GM12878 (cell line): ENCODE data around the gene ABCC11. TPM values are rescaled to one million over a fixed set of nuclear protein-coding genes. Genes with fewer than 3 reads are reported as not detected.

ENCODE experiments used
- ATAC-seq: fragments of 200-7000 bp; cut with Tn5 transposase; 3 replicates; pipeline ENCODE4 v1.9.1; 2020; ENCODE audit warnings: mild to moderate bottlenecking, moderate library complexity
- BruUV-seq: library from RNA; stranded (reverse); fragments of 400-500 nt; replicated peaks from 2 replicates; lab custom pipeline; 2021; lab: Mats Ljungman, UMichigan
- CTCF ChIA-PET: fragments of 300-600 bp; sonication (Branson Sonifier 250); formaldehyde crosslinking; extraction: SDS; loops from one replicate; lab custom pipeline; 2021; ENCODE audit warnings: inconsistent platforms; lab: Yijun Ruan, JAX
- POLR2A ChIA-PET: fragments of 350-600 bp; formaldehyde crosslinking; extraction: SDS; loops from one replicate; lab custom pipeline; 2021; ENCODE audit warnings: inconsistent platforms; lab: Charles Lee
- RAD21 ChIA-PET: fragments of 300-600 bp; sonication (Branson Sonifier 250); formaldehyde crosslinking; loops from one replicate; lab custom pipeline; 2023; ENCODE audit warnings: antibody characterized with exemption; ENCODE audit not compliant: unreplicated experiment; lab: Charles Lee
- SMC1A ChIA-PET: fragments of 300-600 bp; sonication (Branson Sonifier 250); formaldehyde crosslinking; loops from one replicate; lab custom pipeline; 2023; ENCODE audit not compliant: unreplicated experiment, uncharacterized antibody; lab: Charles Lee
- DNase-seq: peaks from one replicate; pipeline ENCODE4 v3.0.0-alpha.2; 2011; ENCODE audit warnings: low read depth, low spot score
- FAIRE-seq: peaks from 3 replicates; lab custom pipeline; 2011; peaks lifted over from hg19 to GRCh38; lab: Jason Lieb, UNC
- H2AFZ ChIP-seq: 2 replicates; pipeline ENCODE4 v1.6.0; 2011; ENCODE audit warnings: low read depth, low read length, control low read depth; ENCODE audit not compliant: control insufficient read depth
- H3K27ac ChIP-seq: 2 replicates; pipeline ENCODE4 v1.5.1; 2011; ENCODE audit warnings: control low read depth; ENCODE audit not compliant: control insufficient read depth, insufficient read depth
- H3K27me3 ChIP-seq, 2 experiments: replicated peaks in 1 of 2; 2 replicates each; pipeline versions ENCODE4 v1.6.0 to v1.6.1; 2011; ENCODE audit warnings: low read length in 1 of 2; ENCODE audit not compliant: control insufficient read depth in 2 of 2, insufficient read depth in 2 of 2
- H3K36me3 ChIP-seq, 2 experiments: 2 replicates each; pipeline ENCODE4 v1.5.1; 2011; ENCODE audit warnings: low read length in 1 of 2; ENCODE audit not compliant: control insufficient read depth in 2 of 2, insufficient read depth in 2 of 2
- H3K4me1 ChIP-seq: 2 replicates; pipeline ENCODE4 v1.6.1; 2011; ENCODE audit warnings: mild to moderate bottlenecking, low read length, moderate library complexity, mixed read lengths; ENCODE audit not compliant: control insufficient read depth, insufficient read depth
- H3K4me2 ChIP-seq: 2 replicates; pipeline ENCODE4 v1.6.0; 2011; ENCODE audit warnings: control low read depth; ENCODE audit not compliant: control insufficient read depth, insufficient read depth
- H3K4me3 ChIP-seq: fragments of 200-600 bp; sonication (generic); 2 replicates; pipeline ENCODE4 v1.5.1; 2016
- H3K79me2 ChIP-seq: 2 replicates; pipeline ENCODE4 v1.6.0; 2011; ENCODE audit warnings: low read length; ENCODE audit not compliant: control insufficient read depth, insufficient read depth
- H3K9ac ChIP-seq: 2 replicates; pipeline ENCODE4 v1.8.0; 2011; ENCODE audit warnings: low read length, control low read depth, mixed read lengths; ENCODE audit not compliant: control insufficient read depth, insufficient read depth
- H3K9me3 ChIP-seq: replicated peaks from 3 replicates; pipeline ENCODE4 v1.5.1; 2011; ENCODE audit warnings: mild to moderate bottlenecking, low read length; ENCODE audit not compliant: control insufficient read depth, insufficient read depth
- H4K20me1 ChIP-seq: 2 replicates; pipeline ENCODE4 v1.6.0; 2011; ENCODE audit not compliant: control insufficient read depth, insufficient read depth
- BACH1 ChIP-seq: fragments of 450-650 bp; IDR thresholded peaks from 2 replicates; pipeline ENCODE4 v1.6.1; 2017; ENCODE audit warnings: mild to moderate bottlenecking, borderline replicate concordance
- E2F8 ChIP-seq: fragments of 450-650 bp; IDR thresholded peaks from 2 replicates; pipeline ENCODE4 v1.6.1; 2018; ENCODE audit warnings: mild to moderate bottlenecking, low read depth, moderate library complexity; ENCODE audit not compliant: partially characterized antibody
- HSF1 ChIP-seq: fragments of 150-350 bp; IDR thresholded peaks from 2 replicates; pipeline ENCODE4 v1.6.1; 2014; ENCODE audit warnings: mild to moderate bottlenecking, low read depth, low read length
- ZBED1 ChIP-seq: IDR thresholded peaks from 2 replicates; pipeline ENCODE4 v1.6.1; 2016; ENCODE audit warnings: borderline replicate concordance
- WGBS: methylation state at CpG from one replicate; pipeline ENCODE4 v1.1.6; 2016; ENCODE audit warnings: low lambda C conversion rate; ENCODE audit not compliant: insufficient replicate concordance, insufficient coverage; ENCODE audit errors: missing lambda C conversion rate; 5-methylcytosine and 5-hydroxymethylcytosine counted together
- in situ Hi-C: fragments of 300-500 bp; cut with MboI; formaldehyde crosslinking; loops from 9 replicates; pipeline ENCODE4 v1.14.3; 2018; ENCODE audit warnings: mixed read lengths
- intact Hi-C: fragments of 100-400 bp; cut with micrococcal nuclease; formaldehyde crosslinking; loops from one replicate; pipeline ENCODE4 v1.14.2; 2022; ENCODE audit not compliant: unreplicated experiment
- polyA plus RNA-seq, 11 experiments: library from polyadenylated mRNA; depleted of rRNA in 4 of 11; unstranded in 6 of 11; stranded (reverse) in 5 of 11; fragments of >200 nt; fragmentation: Nextera tagmentation in 4 of 11; fragmentation: Illumina TruSeq in 1 of 11; extraction: Ambion mirVana in 4 of 11; extraction: Trizol in 1 of 11; gene quantifications; 1 replicate in 1 of 11; 2 replicates in 10 of 11; pipeline versions ENCODE4 v1.2.1 to v1.2.3, GENCODE V29; 2011 to 2016; ENCODE audit warnings: inconsistent platforms in 2 of 11, missing spikeins in 2 of 11, low read depth in 1 of 11
- total RNA-seq, 4 experiments: library from RNA; depleted of rRNA in 3 of 4; stranded (reverse); fragments of >200 nt in 3 of 4; fragmentation: Illumina TruSeq in 1 of 4; extraction: Trizol in 1 of 4; gene quantifications; 2 replicates each; pipeline versions ENCODE4 v1.2.1 to v1.2.3, GENCODE V29; 2013 to 2021

ABCC11 gene
- total and polyA plus RNA-seq, 10 of the 15 experiments (the other 5 are each of a cell fraction or from before 2014, with no cell fraction given): 0.04 to 0.20 (median 0.10) TPM; not detected in 6

- no peaks in the 10 kb centered on the region for H3K79me2 ChIP-seq
- H3K27ac ChIP-seq: no peak overlapping the region
- ATAC-seq: no peak
- intact Hi-C loops (no loop called here), in situ Hi-C loops (no loop called here)
- H2AFZ ChIP-seq: no peak overlapping the region
- H4K20me1 ChIP-seq: no peaks in the 10 kb centered on the region
- H3K4me1 ChIP-seq: no peaks in the 10 kb centered on the region
- no peak overlapping the region for H3K9ac ChIP-seq
- no peaks in the 10 kb centered on the region for H3K36me3 ChIP-seq
- CTCF ChIA-PET: no interaction called here
- TF ChIP-seq BACH1: no peak
- no peak for TF ChIP-seq HSF1
- no peak for TF ChIP-seq E2F8
- no peak for TF ChIP-seq ZBED1
- no peak overlapping the region for H3K4me2 ChIP-seq
- 0% methylated on average over 1 of the region's 1 CpG for WGBS
- no peak for FAIRE-seq
- no peak overlapping the region for H3K4me3 ChIP-seq
- SMC1A ChIA-PET: interaction anchor here (0.6 kb wide), 1 partner anchor 278 kb away, joined by 3 read pairs; no protein-coding TSS in a partner anchor
- POLR2A ChIA-PET: no interaction called here
- H3K9me3 ChIP-seq: no peaks in the 10 kb centered on the region
- RAD21 ChIA-PET: no interaction called here
- H3K27me3 ChIP-seq: no peaks in the 10 kb centered on the region; a peak in 1 of 4 replicates
- no TSS peak for BruUV-seq
- no peak for DNase-seq
Observed at GRCh38 chr16:48150707-48151106, 96.6 kb downstream of the ABCC11 start.
